ENCODE data around the gene PCNT. TPM values are rescaled to one million over a fixed set of nuclear protein-coding genes. Genes with fewer than 3 reads are reported as not detected.

Gene PCNT
- total RNA-seq, 4 donors from 2014 or later, result 200 to 431 (median 290) TPM

- DNase-seq (peak; percentile 76 to 80), ATAC-seq (peak; percentile 77 to 92)
- intact Hi-C loops (cut with DNase I; ENCODE audit: low total_unique reads), result no loop called here
- Histone ChIP-seq H3K9me3 (no peaks in the 10 kb centered on the region), H3K27me3 (peaks cover 7 to 27% (median 14%) of the 10 kb centered on the region in 3 donors), H3K4me1 (peaks cover 9 to 11% of the 10 kb centered on the region in 2 donors), H3K27ac (peak overlapping the region; percentile 53 to 69 (median 58)), H3K4me3 (peak overlapping the region in 3 of 4 donors; percentile 9 to 52 (median 13)), H3K36me3 (peaks cover 0 to 12% of the 10 kb centered on the region in 2 donors)
- in situ Hi-C loops (cut with MboI; ENCODE audit: low sequenced_read_pairs in 4 of 4), result no loop called here
- TF ChIP-seq CTCF (IDR thresholded peaks at IDR 0.05 in 4 of 5, conservative IDR thresholded peaks at IDR 0.05 in 1 of 5) (no peak), POLR2A (IDR thresholded peaks at IDR 0.05) (no peak)
Measured at GRCh38 chr21:46295996-46296752, 27.8 kb upstream of the PCNT start.

- TF ChIP-seq CTCF (IDR thresholded peaks at IDR 0.05 in 4 of 5, conservative IDR thresholded peaks at IDR 0.05 in 1 of 5) (no peak), POLR2A (IDR thresholded peaks at IDR 0.05) (no peak)
- H3K36me3 ChIP-seq, result no peaks in the 10 kb centered on the region
- in situ Hi-C loops (cut with MboI; ENCODE audit: low sequenced_read_pairs in 4 of 4), result no loop called here
- H3K4me3 ChIP-seq, result peak overlapping the region; percentile 48 to 59 (median 54)
- no peaks in the 10 kb centered on the region for H3K9me3 ChIP-seq
- DNase-seq, result no peak
- peaks cover 9 to 11% of the 10 kb centered on the region in 2 donors for H3K4me1 ChIP-seq
- H3K27ac ChIP-seq, result peak overlapping the region; percentile 53 to 69 (median 58)
- peak; percentile 32 to 40 for ATAC-seq
- H3K27me3 ChIP-seq, result peaks cover 7 to 27% (median 14%) of the 10 kb centered on the region in 3 donors
- intact Hi-C loops (cut with DNase I; ENCODE audit: low total_unique reads), result no loop called here
Measured at GRCh38 chr21:46297338-46298271, 26.4 kb upstream of the PCNT start.

GRCh38 chr21:46299167-46299566, 24.8 kb upstream of the PCNT start:
- no peak for TF ChIP-seq POLR2A (IDR thresholded peaks at IDR 0.05)
- TF ChIP-seq CTCF (IDR thresholded peaks at IDR 0.05 in 4 of 5, conservative IDR thresholded peaks at IDR 0.05 in 1 of 5), result no peak
- peaks cover 9 to 11% of the 10 kb centered on the region in 2 donors for H3K4me1 ChIP-seq
- DNase-seq (no peak), ATAC-seq (no peak)
- no peak overlapping the region for H3K4me3 ChIP-seq
- H3K9me3 ChIP-seq, result no peaks in the 10 kb centered on the region
- peaks cover 7 to 27% (median 14%) of the 10 kb centered on the region in 3 donors for H3K27me3 ChIP-seq
- H3K36me3 ChIP-seq, result no peaks in the 10 kb centered on the region
- H3K27ac ChIP-seq, result no peak overlapping the region
- intact Hi-C loops (cut with DNase I; ENCODE audit: low total_unique reads) (no loop called here), in situ Hi-C loops (cut with MboI; ENCODE audit: low sequenced_read_pairs in 4 of 4) (no loop called here)

- DNase-seq (no peak), ATAC-seq (no peak)
- Histone ChIP-seq H3K27ac (no peak overlapping the region), H3K4me1 (peaks cover 5 to 11% of the 10 kb centered on the region in 2 donors), H3K36me3 (no peaks in the 10 kb centered on the region), H3K4me3 (no peak overlapping the region), H3K9me3 (no peaks in the 10 kb centered on the region), H3K27me3 (peaks cover 7 to 22% (median 14%) of the 10 kb centered on the region in 3 donors)
- intact Hi-C loops (cut with DNase I; ENCODE audit: low total_unique reads) (no loop called here), in situ Hi-C loops (cut with MboI; ENCODE audit: low sequenced_read_pairs in 4 of 4) (no loop called here)
- TF ChIP-seq POLR2A (IDR thresholded peaks at IDR 0.05) (no peak), CTCF (IDR thresholded peaks at IDR 0.05 in 4 of 5, conservative IDR thresholded peaks at IDR 0.05 in 1 of 5) (no peak)
Measured at GRCh38 chr21:46301759-46302158, 22.2 kb upstream of the PCNT start.
